Fibroblast of skin of left quadriceps (primary cell): ENCODE data around the gene ATP2A3.
"Not testable (repeated sequence)": the region's sequence is repeated elsewhere in the genome, so short reads cannot be mapped to it uniquely, and the experiment has no call there.

ENCODE experiments used
- DNase-seq, 2 experiments: peaks; one replicate each; pipeline ENCODE4 v3.0.0-alpha.2; 2013; ENCODE audit warnings: low read depth in 2 of 2

Gene ATP2A3

GRCh38 chr17:3991699-3992098 lies 27.5 kb upstream of the ATP2A3 start:
- DNase-seq = not testable (repeated sequence)

- DNase-seq = no peak
Measured at GRCh38 chr17:3990386-3991127, 26.3 kb upstream of the ATP2A3 start.

GRCh38 chr17:3989041-3989886 lies 25.0 kb upstream of the ATP2A3 start:
- no peak for DNase-seq

GRCh38 chr17:3988297-3989040 lies 24.2 kb upstream of the ATP2A3 start:
- DNase-seq = peak; percentile 5 to 21

GRCh38 chr17:3986939-3987335 lies 22.7 kb upstream of the ATP2A3 start:
- DNase-seq = no peak

- DNase-seq = no peak
Measured at GRCh38 chr17:3986270-3986938, 22.2 kb upstream of the ATP2A3 start.

GRCh38 chr17:3985846-3986245 lies 21.6 kb upstream of the ATP2A3 start:
- DNase-seq = no peak

- DNase-seq = no peak
Measured at GRCh38 chr17:3983606-3984484, 19.6 kb upstream of the ATP2A3 start.

- DNase-seq = no peak
Measured at GRCh38 chr17:3982541-3983017, 18.3 kb upstream of the ATP2A3 start.

- DNase-seq = no peak
Measured at GRCh38 chr17:3982113-3982512, 17.9 kb upstream of the ATP2A3 start.

GRCh38 chr17:3981455-3981854 lies 17.2 kb upstream of the ATP2A3 start:
- no peak for DNase-seq

- DNase-seq = no peak
Measured at GRCh38 chr17:3980381-3981014, 16.3 kb upstream of the ATP2A3 start.

GRCh38 chr17:3979290-3979611 lies 15.0 kb upstream of the ATP2A3 start:
- no peak for DNase-seq

GRCh38 chr17:3978421-3979289 lies 14.4 kb upstream of the ATP2A3 start:
- no peak for DNase-seq

GRCh38 chr17:3977387-3977786 lies 13.2 kb upstream of the ATP2A3 start:
- DNase-seq = no peak

- no peak for DNase-seq
Measured at GRCh38 chr17:3976675-3977171, 12.5 kb upstream of the ATP2A3 start.

- DNase-seq = no peak
Measured at GRCh38 chr17:3974980-3975379, 10.7 kb upstream of the ATP2A3 start.

- no peak for DNase-seq
Measured at GRCh38 chr17:3974138-3974687, 10.0 kb upstream of the ATP2A3 start.
